ENCODE data around the gene PTPRG.

Gene PTPRG

GRCh38 chr3:61944726-61945125, 383.4 kb downstream of the PTPRG start:
- no peak for DNase-seq

- DNase-seq: no peak
Measured at GRCh38 chr3:61945657-61946056, 384.3 kb downstream of the PTPRG start.

DNA sequence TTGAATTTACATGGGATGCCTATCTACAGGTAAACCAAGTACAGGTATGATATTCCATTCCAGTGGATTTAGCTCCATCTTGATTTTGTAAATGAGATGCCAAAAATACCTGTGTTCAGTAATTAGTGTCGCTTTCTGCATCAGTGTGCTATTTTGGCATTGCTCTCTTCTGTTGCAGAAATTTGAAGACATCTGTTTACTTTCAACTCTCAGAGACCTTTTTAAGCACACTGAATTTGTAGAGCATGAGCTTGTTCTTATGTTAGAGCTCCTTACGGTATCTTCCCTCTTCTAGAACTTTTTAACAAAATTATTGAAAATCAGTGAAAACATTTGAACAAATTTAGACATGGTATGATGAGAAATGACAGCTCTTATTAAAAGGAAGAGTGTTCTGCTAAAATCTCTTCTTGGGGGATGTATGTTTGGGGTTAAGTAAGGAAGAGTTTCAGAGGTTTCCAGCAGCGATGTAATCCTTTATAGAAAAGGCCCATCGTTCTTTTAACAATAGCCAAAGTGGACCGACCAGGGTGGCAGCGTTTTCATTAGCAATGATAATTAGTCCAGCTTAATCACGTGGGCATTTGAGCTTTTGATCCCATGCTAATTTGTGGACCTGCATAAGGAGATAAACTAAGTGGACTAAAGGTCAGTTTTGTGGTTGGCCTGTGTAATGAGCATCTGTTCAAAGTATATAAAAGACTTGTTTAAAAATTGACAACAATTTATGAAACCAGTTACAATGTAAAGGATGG, 385.4 kb downstream of the PTPRG start:
- no peak for DNase-seq

DNA sequence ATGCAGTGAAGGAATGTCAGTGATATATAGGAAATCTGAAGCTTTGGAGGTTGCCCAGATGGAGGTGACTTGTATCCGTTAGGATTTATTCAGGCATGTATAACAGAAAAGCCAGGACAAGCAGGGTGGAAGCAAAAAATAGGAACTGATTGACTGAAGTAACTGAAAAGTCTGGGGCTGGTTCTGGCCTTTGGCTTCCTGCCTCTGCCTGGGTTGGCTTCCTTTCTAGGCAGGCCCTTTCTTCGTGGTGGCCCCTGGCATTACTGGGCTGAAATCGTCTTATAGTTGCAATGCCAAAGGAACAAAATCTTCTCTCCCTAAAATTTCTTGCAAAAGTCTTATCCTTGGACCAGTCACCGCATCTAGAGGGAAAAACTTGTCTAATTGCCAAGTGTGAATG, 386.1 kb downstream of the PTPRG start:
- DNase-seq: no peak

- no peak for DNase-seq
Measured at GRCh38 chr3:61948699-61949305, 387.4 kb downstream of the PTPRG start.

GRCh38 chr3:61954097-61954540, 392.7 kb downstream of the PTPRG start:
- DNase-seq: peak; percentile 70

GRCh38 chr3:61955483-61955882, 394.1 kb downstream of the PTPRG start:
- DNase-seq: no peak

DNA sequence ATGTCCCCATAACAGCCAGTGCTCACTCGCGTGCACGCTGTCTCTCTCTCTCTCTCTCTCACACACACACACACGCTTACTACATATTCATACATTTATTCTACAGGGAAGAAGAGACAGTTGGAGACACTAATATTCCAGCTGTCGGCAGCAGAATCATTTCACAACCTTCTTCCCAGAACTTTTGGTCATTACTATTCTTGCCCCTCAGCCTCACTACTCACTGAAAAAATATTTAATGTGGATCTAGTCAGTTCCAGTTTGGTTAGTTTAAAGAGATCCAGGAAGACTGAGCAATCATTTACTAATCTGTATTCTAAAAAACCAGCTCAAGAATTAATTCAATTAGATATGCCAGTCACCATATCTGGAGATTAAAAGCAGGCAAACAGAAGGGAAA, 394.9 kb downstream of the PTPRG start:
- DNase-seq: peak; percentile 92

DNA sequence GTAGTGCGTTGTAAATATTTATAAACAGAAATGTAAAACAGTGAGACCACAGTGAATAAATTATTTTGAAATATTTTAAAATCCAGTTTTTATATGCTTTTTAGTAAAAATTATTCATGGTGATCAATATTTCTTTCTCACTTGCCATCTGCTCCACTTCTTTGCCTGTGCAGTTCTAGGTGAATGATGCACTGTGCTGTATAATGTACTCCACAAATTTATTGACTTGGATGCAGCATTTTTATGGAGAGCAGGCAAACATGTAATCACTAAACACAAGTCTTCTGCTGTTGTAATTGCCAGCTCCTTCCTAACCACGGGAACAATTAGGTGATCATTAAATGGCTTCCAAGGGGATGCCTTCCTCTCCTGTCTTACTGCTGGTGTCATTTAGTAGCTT, 395.9 kb downstream of the PTPRG start:
- no peak for DNase-seq

- DNase-seq: no peak
Measured at GRCh38 chr3:61960976-61961375, 399.6 kb downstream of the PTPRG start.

DNA sequence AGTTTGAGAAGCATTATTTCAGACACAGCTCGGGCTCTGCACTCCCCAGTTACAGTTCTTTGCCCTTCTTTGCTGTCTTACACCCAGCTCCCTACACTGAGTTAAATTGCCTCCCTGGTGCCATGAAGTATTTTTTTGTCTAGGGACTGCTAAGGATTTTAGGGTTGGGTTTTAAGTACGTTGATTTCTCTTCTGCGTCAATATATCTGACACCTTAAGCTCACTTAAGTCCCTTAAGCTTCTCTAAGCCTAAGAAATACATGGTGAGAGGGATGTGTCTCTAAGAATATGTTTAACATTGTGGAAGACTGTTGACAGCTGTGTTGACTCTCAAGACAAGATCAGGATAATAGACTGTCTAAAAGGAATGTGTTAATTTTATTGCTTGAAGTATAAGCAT, 400.5 kb downstream of the PTPRG start:
- DNase-seq: no peak

- DNase-seq: no peak
Measured at GRCh38 chr3:61964566-61964965, 403.2 kb downstream of the PTPRG start.

- DNase-seq: no peak
Measured at GRCh38 chr3:61965770-61966131, 404.4 kb downstream of the PTPRG start.

DNA sequence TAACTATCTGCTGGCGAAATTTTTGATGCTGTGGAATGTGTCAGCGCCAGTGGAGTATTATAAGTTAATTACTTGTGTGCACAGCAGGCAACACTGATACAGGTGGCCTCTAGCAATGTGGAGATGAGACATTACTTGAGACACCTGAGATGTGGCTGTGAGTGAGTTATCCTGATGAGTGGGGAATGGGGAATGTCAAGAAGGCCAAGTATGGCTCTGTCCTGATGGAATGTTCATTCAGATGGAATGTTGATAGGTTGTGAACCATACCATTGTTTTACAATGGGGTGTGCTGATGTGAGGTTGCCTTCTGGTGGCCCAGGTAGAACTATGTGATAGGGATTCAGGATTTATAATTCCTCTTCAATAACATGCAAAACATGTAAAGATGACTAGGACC, 404.8 kb downstream of the PTPRG start:
- peak; percentile 25 for DNase-seq

DNA sequence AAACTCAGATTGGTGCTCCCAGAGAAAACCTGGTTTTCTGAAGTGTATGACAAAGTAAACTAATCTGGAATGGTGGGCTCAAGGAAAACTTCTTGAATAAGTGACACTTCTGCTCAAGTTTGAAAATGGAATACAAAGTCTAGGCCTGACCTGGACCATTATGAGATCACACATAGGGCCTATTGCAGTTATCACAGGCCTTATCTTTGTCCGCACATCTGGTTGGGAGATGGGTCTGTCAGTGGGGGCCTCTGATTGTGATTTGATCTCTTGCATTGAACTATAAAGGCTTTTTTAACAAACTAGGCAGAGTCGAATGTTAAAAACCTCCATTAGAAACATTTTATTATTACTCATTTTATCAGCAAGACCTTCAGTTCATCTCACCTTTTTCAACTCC, 405.6 kb downstream of the PTPRG start:
- DNase-seq: no peak

DNA sequence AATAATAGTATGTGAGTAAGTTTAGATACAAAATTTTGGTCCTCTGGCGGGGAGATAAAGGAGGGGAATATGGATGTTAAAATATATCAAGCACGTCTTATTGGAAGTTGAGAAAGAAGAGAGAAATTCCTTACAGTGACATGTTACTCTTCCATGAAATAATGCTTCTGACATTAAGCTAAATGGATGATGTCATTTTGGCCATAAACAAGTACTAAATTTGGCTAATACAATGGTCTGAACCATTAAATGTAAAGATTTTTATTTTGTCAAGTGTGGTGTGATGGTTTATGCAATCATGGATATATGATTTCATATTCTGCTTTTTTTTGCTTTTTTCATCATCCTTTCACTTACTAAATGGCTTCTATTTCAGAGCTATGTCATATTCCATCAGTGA, 406.6 kb downstream of the PTPRG start:
- no peak for DNase-seq

- no peak for DNase-seq
Measured at GRCh38 chr3:61974662-61975061, 413.3 kb downstream of the PTPRG start.

DNA sequence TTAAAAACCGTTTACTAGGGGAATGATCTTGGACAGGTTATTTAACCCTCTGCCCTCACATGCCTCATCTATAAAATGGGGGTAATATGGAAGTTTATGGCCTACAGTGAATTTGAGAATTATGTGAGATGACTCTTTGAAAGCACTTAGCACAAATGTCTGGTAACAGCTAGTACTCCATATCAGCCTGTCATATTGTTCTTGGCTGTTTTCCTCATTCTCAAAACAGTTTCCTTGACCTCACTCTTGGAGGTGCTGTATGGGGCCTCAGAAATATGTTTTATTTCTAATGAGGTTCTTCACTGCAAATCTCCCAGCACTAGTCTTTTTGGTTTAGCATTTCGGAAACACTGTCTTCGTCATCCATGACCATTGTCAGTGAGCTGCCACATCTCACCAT, 413.8 kb downstream of the PTPRG start:
- no peak for DNase-seq

DNA sequence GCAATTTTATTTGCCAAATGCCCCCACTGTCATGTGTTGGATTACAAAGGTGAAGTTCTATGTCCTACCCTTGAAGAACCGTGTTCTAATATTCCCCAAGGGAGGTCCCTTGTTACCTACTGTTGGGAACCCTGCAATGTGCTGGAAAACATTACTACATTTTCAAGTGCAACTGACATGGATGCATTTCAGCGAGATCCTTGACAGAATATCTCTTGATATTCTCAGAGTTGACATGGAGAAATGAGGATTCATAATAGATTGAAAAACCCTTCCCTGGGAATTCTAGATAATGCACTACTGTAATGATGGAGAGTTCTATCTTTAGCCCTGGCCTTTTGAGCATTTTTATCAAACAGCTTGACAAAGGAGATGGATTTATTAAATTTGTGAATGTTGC, 414.6 kb downstream of the PTPRG start:
- no peak for DNase-seq

GRCh38 chr3:61978460-61979419, 417.4 kb downstream of the PTPRG start:
- no peak for DNase-seq

- peak; percentile 30 for DNase-seq
Measured at GRCh38 chr3:61979638-61980037, 418.3 kb downstream of the PTPRG start.

- DNase-seq: no peak
Measured at GRCh38 chr3:61980041-61980440, 418.7 kb downstream of the PTPRG start.

DNA sequence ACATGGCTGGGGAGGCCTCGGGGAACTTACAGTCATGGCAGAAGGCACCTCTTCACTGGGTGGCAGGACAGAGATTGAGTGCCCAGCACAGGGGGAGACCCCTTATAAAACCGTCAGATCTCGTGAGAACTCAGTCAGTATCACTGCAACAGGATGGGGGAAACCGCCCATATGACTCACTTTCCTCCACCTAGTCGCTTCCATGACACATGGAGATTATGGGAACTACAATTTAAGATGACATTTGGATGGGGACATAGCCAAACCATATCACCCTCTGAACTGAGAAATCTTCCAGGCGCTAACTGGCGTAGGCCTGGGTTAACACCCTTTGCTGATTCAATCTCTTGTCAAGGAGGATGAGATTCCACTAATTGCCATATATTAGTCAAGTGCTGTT, 419.7 kb downstream of the PTPRG start:
- DNase-seq: no peak

DNA sequence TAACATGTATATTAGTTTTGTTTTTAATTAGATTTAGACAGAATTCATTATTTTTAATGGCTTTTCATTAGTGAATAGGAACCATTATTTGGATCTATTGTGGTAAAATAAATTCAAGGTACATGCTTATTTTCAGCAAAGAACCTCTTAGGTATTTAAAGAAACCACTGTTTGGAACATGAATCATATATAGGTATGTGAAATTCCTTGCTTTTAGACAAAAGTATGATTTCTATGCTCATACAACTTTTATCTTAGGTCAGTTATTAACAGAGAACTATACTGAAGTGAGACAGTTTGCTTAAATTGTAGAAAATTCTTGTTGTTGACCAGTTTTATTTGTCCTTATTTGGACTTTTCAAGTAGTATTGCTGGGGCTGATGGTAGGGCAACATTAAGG, 422.1 kb downstream of the PTPRG start:
- no peak for DNase-seq

Data from HCEC 1CT (cell line).